Measurements from ENCODE around the gene PTPRG. TPM values are rescaled to one million over a fixed set of nuclear protein-coding genes. Genes with fewer than 3 reads are reported as not detected.

PTPRG gene
- total RNA-seq, 3 donors from 2014 or later (not counting 1 experiment from before 2014, with no cell fraction given), result 1.0 to 2.9 (median 2.5) TPM

GRCh38 chr3:61734749-61735686, 173.6 kb downstream of the PTPRG start:
- no peaks in the 10 kb centered on the region for H3K9me3 ChIP-seq (ENCODE audit: control insufficient read depth, insufficient read depth, low read length)
- no peak for ATAC-seq
- no peaks in the 10 kb centered on the region for H3K4me1 Mint-ChIP-seq

DNA sequence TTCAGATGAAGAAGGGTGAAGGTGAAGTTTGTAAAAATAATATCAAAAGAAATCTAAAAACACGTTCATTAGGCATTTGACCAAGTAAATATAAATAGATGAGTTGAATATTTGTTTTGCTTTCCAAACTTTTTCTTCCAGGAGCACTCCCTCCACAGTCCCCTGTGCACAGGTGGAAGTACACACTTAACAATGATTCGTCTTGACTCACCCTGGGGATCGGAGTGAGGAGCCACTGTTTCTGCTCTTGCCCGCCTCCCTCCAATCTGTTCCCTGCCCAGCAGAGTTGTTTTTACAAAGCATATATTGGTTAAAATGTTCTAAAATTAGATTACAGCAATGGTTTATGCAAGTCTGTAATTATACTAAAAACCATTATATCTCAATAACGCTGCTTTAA, 175.1 kb downstream of the PTPRG start:
- ATAC-seq (no peak), DNase-seq (no peak)
- 90% methylated on average over 4 of the region's 5 CpGs for WGBS (ENCODE audit: insufficient coverage)
- Mint-ChIP-seq H3K9me3 (peaks cover 2 to 5% of the 10 kb centered on the region in 2 donors), H3K4me3 (no peak overlapping the region), H3K4me1 (no peaks in the 10 kb centered on the region), H3K27me3 (ENCODE audit: low read depth in 2 of 2) (no peaks in the 10 kb centered on the region), H3K36me3 (no peaks in the 10 kb centered on the region), H3K27ac (no peak overlapping the region)
- Histone ChIP-seq H3K27ac (ENCODE audit: low read length) (no peak overlapping the region), H3K9me3 (ENCODE audit: control insufficient read depth, insufficient read depth, low read length) (no peaks in the 10 kb centered on the region), H3K4me3 (ENCODE audit: low read length) (no peak overlapping the region), H3K4me1 (ENCODE audit: control insufficient read depth, insufficient read depth, low read length) (no peaks in the 10 kb centered on the region), H3K36me3 (ENCODE audit: control insufficient read depth, insufficient read depth, low read length) (no peaks in the 10 kb centered on the region), H3K27me3 (ENCODE audit: control insufficient read depth, insufficient read depth, low read length) (no peaks in the 10 kb centered on the region)
- intact Hi-C loops (cut with micrococcal nuclease), result no loop called here
- TF ChIP-seq, protein P1, sequence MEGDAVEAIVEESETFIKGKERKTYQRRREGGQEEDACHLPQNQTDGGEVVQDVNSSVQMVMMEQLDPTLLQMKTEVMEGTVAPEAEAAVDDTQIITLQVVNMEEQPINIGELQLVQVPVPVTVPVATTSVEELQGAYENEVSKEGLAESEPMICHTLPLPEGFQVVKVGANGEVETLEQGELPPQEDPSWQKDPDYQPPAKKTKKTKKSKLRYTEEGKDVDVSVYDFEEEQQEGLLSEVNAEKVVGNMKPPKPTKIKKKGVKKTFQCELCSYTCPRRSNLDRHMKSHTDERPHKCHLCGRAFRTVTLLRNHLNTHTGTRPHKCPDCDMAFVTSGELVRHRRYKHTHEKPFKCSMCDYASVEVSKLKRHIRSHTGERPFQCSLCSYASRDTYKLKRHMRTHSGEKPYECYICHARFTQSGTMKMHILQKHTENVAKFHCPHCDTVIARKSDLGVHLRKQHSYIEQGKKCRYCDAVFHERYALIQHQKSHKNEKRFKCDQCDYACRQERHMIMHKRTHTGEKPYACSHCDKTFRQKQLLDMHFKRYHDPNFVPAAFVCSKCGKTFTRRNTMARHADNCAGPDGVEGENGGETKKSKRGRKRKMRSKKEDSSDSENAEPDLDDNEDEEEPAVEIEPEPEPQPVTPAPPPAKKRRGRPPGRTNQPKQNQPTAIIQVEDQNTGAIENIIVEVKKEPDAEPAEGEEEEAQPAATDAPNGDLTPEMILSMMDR (IDR thresholded peaks at IDR 0.05), result no peak

More at GRCh38 chr3:61734749-61735686, 173.6 kb downstream of the PTPRG start:
- Histone ChIP-seq H3K27me3 (ENCODE audit: control insufficient read depth, insufficient read depth, low read length) (no peaks in the 10 kb centered on the region), H3K4me1 (ENCODE audit: control insufficient read depth, insufficient read depth, low read length) (no peaks in the 10 kb centered on the region), H3K36me3 (ENCODE audit: control insufficient read depth, insufficient read depth, low read length) (no peaks in the 10 kb centered on the region), H3K4me3 (ENCODE audit: low read length) (no peak overlapping the region), H3K27ac (ENCODE audit: low read length) (no peak overlapping the region)
- intact Hi-C loops (cut with micrococcal nuclease), result no loop called here
- H3K27ac Mint-ChIP-seq, result no peak overlapping the region
- H3K9me3 Mint-ChIP-seq, result peaks cover 5% of the 10 kb centered on the region in 2 donors
- H3K36me3 Mint-ChIP-seq, result no peaks in the 10 kb centered on the region
- no peak overlapping the region for H3K4me3 Mint-ChIP-seq
- WGBS (ENCODE audit: insufficient coverage), result 96% methylated on average over 3 of the region's 6 CpGs
- no peak for DNase-seq
- TF ChIP-seq, protein P1 (IDR thresholded peaks at IDR 0.05), result no peak
- no peaks in the 10 kb centered on the region for H3K27me3 Mint-ChIP-seq (ENCODE audit: low read depth in 2 of 2)

DNA sequence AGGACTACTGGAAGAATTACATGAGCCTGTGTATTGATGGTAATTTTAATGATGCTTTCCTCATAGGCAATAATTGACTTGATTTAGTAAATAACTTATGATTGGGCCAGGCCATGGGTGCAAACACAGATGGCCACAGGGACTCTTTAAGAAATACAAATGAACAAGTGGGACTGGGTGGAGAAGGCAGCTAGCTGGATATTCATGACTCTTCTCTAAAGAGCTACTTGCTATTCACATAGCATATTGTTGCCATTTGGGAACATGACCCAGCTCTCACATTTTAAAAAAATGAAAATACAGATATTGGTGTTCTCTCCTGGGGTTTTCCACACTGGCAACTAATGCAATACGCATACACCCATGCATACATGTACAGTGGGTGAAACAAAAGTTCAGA, 178.3 kb downstream of the PTPRG start:
- no peaks in the 10 kb centered on the region for H3K9me3 ChIP-seq (ENCODE audit: control insufficient read depth, insufficient read depth, low read length)
- no peaks in the 10 kb centered on the region for H3K27me3 ChIP-seq (ENCODE audit: control insufficient read depth, insufficient read depth, low read length)
- Mint-ChIP-seq H3K27ac (no peak overlapping the region), H3K4me1 (no peaks in the 10 kb centered on the region), H3K27me3 (ENCODE audit: low read depth in 2 of 2) (no peaks in the 10 kb centered on the region), H3K4me3 (no peak overlapping the region), H3K36me3 (no peaks in the 10 kb centered on the region), H3K9me3 (peaks cover 2 to 7% of the 10 kb centered on the region in 2 donors)
- no peak overlapping the region for H3K4me3 ChIP-seq (ENCODE audit: low read length)
- H3K36me3 ChIP-seq (ENCODE audit: control insufficient read depth, insufficient read depth, low read length), result no peaks in the 10 kb centered on the region
- ATAC-seq, result no peak
- H3K4me1 ChIP-seq (ENCODE audit: control insufficient read depth, insufficient read depth, low read length), result no peaks in the 10 kb centered on the region
- H3K27ac ChIP-seq (ENCODE audit: low read length), result no peak overlapping the region
- DNase-seq, result no peak
- intact Hi-C loops (cut with micrococcal nuclease), result no loop called here
- TF ChIP-seq, protein P1 (IDR thresholded peaks at IDR 0.05), result no peak
- 57% methylated on average over 1 of the region's 1 CpG for WGBS (ENCODE audit: insufficient coverage)

Data from natural killer cell (primary cell).